Prostate gland (tissue), 2 donors: Measurements from ENCODE around the gene PEMT. TPM values are rescaled to one million over a fixed set of nuclear protein-coding genes. Genes with fewer than 3 reads are reported as not detected.
A peak's percentile ranks its signal among the peaks of the same experiment; 100 is the strongest.

Experiments
- DNase-seq: peaks from one replicate; pipeline ENCODE4 v3.0.0-alpha.2; 2019; ENCODE audit warnings: low spot score
- H3K27ac ChIP-seq, 2 donors: fragments of 200-600 bp; sonication (generic); 2 replicates each; pipeline ENCODE4 v1.5.1; 2017 to 2019
- H3K27me3 ChIP-seq: fragments of 200-600 bp; sonication (generic); replicated peaks from 2 replicates; pipeline ENCODE4 v1.5.1; 2019; ENCODE audit not compliant: insufficient read depth
- H3K36me3 ChIP-seq, 2 donors: fragments of 200-600 bp; sonication (generic); 1 replicate in 1 of 2; 2 replicates in 1 of 2; pipeline versions ENCODE4 v1.5.1 to v1.8.1; 2017 to 2019
- H3K4me1 ChIP-seq: fragments of 200-600 bp; sonication (generic); replicated peaks from 2 replicates; pipeline ENCODE4 v1.5.1; 2019
- H3K4me3 ChIP-seq, 2 donors: fragments of 200-600 bp; sonication (generic); 2 replicates each; pipeline ENCODE4 v1.5.1; 2017 to 2019
- H3K9me3 ChIP-seq: fragments of 200-600 bp; sonication (generic); 2 replicates; pipeline ENCODE4 v1.5.1; 2017
- POLR2A ChIP-seq: fragments of 450-650 bp; IDR thresholded peaks from one replicate; pipeline ENCODE4 v1.6.1; 2016; ENCODE audit warnings: antibody characterized with exemption, mild to moderate bottlenecking
- POLR2AphosphoS5 ChIP-seq: sonication (generic); formaldehyde crosslinking; IDR thresholded peaks from one replicate; pipeline ENCODE4 v1.6.1; 2017; ENCODE audit warnings: antibody characterized with exemption
- WGBS: methylation state at CpG from one replicate; pipeline ENCODE4 v1.1.5; 2018; 5-methylcytosine and 5-hydroxymethylcytosine counted together
- intact Hi-C: fragments of 100-400 bp; cut with DNase I; formaldehyde crosslinking; loops from one replicate; pipeline ENCODE4 v1.14.2; 2022
- total RNA-seq, 2 donors: library from RNA; depleted of rRNA; stranded (reverse); fragments of >200 nt; gene quantifications; one replicate each; pipeline ENCODE4 v1.1.0, GENCODE V29; 2016
- TF ChIP-seq, protein P1 (sequence below), 4 experiments: fragments of 200-600 bp in 2 of 4; fragments of 450-650 bp in 2 of 4; sonication (generic) in 2 of 4; IDR thresholded peaks; 1 replicate in 3 of 4; 2 replicates in 1 of 4; pipeline ENCODE4 v1.5.1; 2016 to 2019; ENCODE audit warnings: antibody characterized with exemption in 4 of 4, mild to moderate bottlenecking in 2 of 4, moderate library complexity in 2 of 4

Gene PEMT
- total RNA-seq, 2 donors from 2014 or later, result 67.0 to 145 TPM

DNA sequence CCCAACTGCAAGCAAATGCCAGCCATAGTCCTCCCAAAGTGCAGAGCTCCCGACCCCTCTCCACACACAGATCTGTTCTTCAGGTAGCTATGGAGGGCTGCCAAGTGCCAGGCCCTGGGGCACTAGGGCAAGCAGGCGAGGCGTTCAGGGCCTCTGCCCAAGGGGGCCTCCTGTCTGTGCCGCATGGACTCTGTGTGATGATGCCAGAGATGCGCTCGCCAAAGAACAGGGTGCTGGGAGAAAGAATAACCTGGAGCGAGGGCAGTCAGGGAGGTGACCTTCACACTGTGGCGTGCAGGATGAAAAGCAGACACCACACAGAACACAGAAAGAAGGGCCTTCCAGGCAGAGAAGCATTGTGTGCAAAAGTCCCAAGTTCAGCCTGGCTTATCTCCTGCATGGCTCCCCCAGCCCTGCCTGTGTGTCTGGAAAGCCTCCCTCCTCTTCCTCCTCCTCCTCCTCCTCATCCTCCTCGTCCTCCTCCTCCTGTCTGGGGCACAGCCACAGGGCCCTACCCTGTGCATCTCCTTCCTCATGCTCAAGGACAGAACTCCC is 44.2 kb downstream of the PEMT start:
- TF ChIP-seq POLR2A, result no peak
- no peak for TF ChIP-seq POLR2AphosphoS5
- TF ChIP-seq, protein P1, sequence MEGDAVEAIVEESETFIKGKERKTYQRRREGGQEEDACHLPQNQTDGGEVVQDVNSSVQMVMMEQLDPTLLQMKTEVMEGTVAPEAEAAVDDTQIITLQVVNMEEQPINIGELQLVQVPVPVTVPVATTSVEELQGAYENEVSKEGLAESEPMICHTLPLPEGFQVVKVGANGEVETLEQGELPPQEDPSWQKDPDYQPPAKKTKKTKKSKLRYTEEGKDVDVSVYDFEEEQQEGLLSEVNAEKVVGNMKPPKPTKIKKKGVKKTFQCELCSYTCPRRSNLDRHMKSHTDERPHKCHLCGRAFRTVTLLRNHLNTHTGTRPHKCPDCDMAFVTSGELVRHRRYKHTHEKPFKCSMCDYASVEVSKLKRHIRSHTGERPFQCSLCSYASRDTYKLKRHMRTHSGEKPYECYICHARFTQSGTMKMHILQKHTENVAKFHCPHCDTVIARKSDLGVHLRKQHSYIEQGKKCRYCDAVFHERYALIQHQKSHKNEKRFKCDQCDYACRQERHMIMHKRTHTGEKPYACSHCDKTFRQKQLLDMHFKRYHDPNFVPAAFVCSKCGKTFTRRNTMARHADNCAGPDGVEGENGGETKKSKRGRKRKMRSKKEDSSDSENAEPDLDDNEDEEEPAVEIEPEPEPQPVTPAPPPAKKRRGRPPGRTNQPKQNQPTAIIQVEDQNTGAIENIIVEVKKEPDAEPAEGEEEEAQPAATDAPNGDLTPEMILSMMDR (IDR thresholded peaks at IDR 0.05), result no peak
- no peak for DNase-seq
- Histone ChIP-seq H3K27ac (no peak overlapping the region), H3K36me3 (no peaks in the 10 kb centered on the region), H3K4me3 (no peak overlapping the region), H3K9me3 (no peaks in the 10 kb centered on the region), H3K4me1 (no peaks in the 10 kb centered on the region), H3K27me3 (no peaks in the 10 kb centered on the region)
- 87% methylated on average over 9 of the region's 9 CpGs for WGBS
- intact Hi-C loops, result no loop called here

DNA sequence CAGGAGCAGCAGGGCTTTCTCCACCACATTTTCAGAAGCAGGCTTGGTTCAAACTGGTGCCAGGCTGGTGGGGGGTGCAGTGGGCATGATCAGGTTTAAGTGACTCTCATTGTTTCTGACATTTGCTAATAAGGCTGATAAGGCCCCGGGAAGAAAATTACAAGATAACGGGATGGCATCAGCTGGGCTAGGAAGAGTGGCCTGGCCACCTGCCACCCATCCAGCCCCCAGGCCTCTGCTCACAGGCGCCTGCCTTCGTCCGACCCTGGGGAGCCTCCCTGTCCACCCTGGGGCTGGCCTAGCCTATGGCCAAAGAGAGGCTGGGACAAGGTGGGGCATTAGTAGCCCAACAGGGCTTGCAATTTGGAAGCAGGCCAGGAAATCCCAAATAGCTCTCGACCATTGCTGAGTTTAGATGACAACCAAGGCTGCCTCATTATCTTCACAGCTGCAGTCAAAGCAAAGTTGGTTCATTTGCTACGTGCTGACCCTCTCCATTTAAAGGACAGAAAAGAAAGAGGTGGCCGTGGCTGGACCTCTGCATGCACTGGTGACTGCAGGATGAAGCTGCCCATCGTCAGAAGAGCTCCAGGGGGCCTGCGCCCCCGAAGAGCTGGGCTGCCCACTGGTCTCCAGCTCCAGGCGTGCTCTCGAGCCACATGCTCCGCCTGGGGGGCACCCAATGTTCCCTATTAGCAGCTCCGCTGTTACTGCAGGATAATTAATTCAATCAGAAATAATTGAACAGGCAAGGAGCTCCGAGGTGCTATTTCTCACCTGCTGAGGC is 44.9 kb downstream of the PEMT start:
- no peak for DNase-seq
- no peaks in the 10 kb centered on the region for H3K9me3 ChIP-seq
- H3K4me3 ChIP-seq, result no peak overlapping the region
- TF ChIP-seq POLR2A, result no peak
- H3K4me1 ChIP-seq, result no peaks in the 10 kb centered on the region
- intact Hi-C loops, result no loop called here
- H3K27ac ChIP-seq, result peak overlapping the region in 1 of 2 donors; percentile 58
- 89% methylated on average over 16 of the region's 16 CpGs for WGBS
- H3K36me3 ChIP-seq, result no peaks in the 10 kb centered on the region
- H3K27me3 ChIP-seq, result no peaks in the 10 kb centered on the region

DNA sequence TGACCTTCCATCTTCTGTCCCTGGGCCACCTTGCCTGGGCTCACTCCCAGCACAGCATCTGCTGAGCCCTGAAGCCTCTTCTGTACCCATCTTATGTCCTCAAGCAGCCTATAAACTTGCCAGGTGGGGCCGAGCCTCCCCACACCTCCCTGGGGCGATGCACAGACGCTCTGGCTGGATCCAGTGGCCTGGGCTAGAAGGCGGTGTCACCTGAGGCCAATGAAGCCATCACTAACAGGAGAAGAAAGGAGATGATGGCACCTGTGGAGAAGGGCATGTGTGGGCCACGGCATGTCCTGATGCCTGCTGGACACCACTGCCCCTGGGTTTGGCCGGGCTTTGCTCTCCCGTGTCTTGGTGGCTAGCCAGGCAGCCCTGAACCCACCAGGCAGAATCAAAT is 45.5 kb downstream of the PEMT start:
- Histone ChIP-seq H3K4me1 (peaks cover under 1% of the 10 kb centered on the region), H3K4me3 (no peak overlapping the region), H3K27ac (peak overlapping the region; percentile 16 to 58), H3K27me3 (no peaks in the 10 kb centered on the region), H3K36me3 (no peaks in the 10 kb centered on the region), H3K9me3 (no peaks in the 10 kb centered on the region)
- no peak for DNase-seq
- 73% methylated on average over 7 of the region's 7 CpGs for WGBS
- TF ChIP-seq POLR2AphosphoS5 (no peak), POLR2A (no peak)
- TF ChIP-seq, protein P1 (IDR thresholded peaks at IDR 0.05), result no peak
- intact Hi-C loops, result no loop called here

DNA sequence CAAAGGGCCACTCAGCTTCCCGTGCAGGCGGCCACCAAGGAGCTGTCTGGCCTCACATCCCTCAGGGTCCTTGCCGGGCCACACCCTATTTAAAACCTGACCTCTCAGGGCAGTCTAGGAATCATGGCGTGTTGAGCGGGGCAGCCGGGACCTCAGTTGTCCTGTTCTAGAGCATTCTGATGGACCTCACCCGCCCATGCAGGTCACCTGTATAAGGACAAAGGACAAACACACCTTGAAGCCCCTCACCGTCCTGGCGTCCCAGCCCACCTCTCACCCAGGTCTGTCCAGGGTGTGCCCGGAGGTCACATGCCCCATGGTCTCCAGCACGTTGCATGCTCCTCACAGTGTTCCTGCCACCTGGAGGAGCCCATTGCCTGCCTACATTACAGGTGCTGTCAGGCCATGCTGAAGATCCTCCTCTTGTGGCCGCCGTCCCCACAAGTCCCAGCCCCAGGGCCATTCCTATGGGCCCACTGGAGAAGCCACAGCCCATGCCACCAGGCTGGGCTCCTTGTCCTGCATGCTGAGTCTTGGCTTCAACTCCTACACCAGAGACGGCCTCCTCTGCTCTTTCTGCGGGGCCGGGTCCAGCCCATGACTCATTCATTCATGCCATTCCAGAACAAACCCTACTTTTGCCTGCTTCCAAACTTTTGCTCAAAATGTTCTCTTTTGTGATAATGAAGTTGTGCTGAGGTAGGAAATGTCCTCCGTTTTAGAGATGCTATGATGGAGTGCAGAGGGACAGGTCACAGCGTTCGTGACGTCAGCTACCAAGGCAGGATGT is 46.3 kb downstream of the PEMT start:
- H3K4me3 ChIP-seq, result no peak overlapping the region
- DNase-seq, result no peak
- intact Hi-C loops, result no loop called here
- peaks cover 8% of the 10 kb centered on the region for H3K4me1 ChIP-seq
- no peaks in the 10 kb centered on the region for H3K27me3 ChIP-seq
- TF ChIP-seq, protein P1 (IDR thresholded peaks at IDR 0.05), result no peak
- TF ChIP-seq POLR2AphosphoS5, result peak; percentile 28
- no peaks in the 10 kb centered on the region for H3K36me3 ChIP-seq
- H3K9me3 ChIP-seq, result no peaks in the 10 kb centered on the region
- WGBS, result 79% methylated on average over 20 of the region's 20 CpGs
- H3K27ac ChIP-seq, result peak overlapping the region; percentile 16 to 58

DNA sequence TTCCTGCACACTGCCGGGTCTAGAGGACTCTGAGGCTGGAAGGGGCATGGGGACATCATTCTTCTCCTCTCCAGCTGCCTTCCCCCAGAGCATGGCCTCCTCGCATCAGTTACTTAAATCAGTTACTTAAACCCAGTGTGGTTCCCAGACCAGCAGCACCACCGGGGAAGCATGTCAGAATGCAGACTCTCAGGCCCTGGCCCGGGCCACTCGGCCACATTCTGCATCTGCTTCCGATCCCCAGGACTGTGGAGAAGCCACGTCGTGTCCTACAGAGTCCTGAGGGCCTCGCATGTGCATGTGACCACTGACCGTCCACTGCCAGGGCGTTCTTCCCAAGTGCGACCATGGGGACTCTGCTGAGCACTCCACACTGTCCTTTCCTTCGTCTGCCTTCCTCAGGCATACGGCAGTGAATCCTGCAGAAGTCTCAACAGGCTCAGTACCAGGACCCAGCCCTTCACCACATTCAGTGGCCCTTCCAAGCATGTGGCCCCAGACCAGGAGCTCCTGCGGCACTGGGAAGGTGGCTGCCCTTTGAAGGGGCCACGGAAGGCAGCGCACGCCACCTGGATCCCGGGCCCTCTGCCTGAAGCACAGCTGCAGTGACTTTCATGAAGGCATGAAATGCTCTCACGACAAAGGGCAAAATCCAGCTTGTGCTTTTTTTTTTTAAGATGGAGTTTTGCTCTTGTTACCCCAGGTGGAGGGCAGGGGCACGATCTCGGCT is 48.4 kb downstream of the PEMT start:
- H3K27ac ChIP-seq, result no peak overlapping the region
- DNase-seq, result no peak
- H3K27me3 ChIP-seq, result no peaks in the 10 kb centered on the region
- no peak overlapping the region for H3K4me3 ChIP-seq
- H3K9me3 ChIP-seq, result no peaks in the 10 kb centered on the region
- TF ChIP-seq POLR2AphosphoS5 (no peak), POLR2A (no peak)
- TF ChIP-seq, protein P1 (IDR thresholded peaks at IDR 0.05), result no peak
- intact Hi-C loops, result no loop called here
- H3K4me1 ChIP-seq, result peaks cover 18% of the 10 kb centered on the region
- WGBS, result 96% methylated on average over 22 of the region's 22 CpGs
- no peaks in the 10 kb centered on the region for H3K36me3 ChIP-seq
